Stimulated activated CD8-positive, alpha-beta memory T cell treated with anti-CD3 and anti-CD28 coated beads, Interleukin-7, amount 100 ng/mL, for 4 hours (primary cell): ENCODE measurements around the gene SBF2.

Experiments
- DNase-seq, 2 donors: peaks; one replicate each; pipeline ENCODE4 v3.0.0-alpha.2; 2020; ENCODE audit warnings: low read depth in 2 of 2

SBF2 gene

GRCh38 chr11:10293423-10294289, at the start of gene SBF2:
SBF2 (minus strand) TSS chr11:10294219; CDS start chr11:10294069, 150 bp downstream.
- peak in 1 of 2 donors; percentile 76 for DNase-seq

- DNase-seq, result no peak
These were observed 44.3 kb upstream of the SBF2 start for GRCh38 chr11:10338287-10338686.

GRCh38 chr11:10333490-10333889, 39.5 kb upstream of the SBF2 start:
- no peak for DNase-seq

GRCh38 chr11:10331548-10332289, 37.7 kb upstream of the SBF2 start:
- DNase-seq, result no peak

- no peak for DNase-seq
These were observed 35.9 kb upstream of the SBF2 start for GRCh38 chr11:10329935-10330334.

GRCh38 chr11:10329356-10329755, 35.3 kb upstream of the SBF2 start:
- DNase-seq, result no peak

GRCh38 chr11:10328314-10329098, 34.5 kb upstream of the SBF2 start:
- DNase-seq, result no peak

- no peak for DNase-seq
These were observed 33.2 kb upstream of the SBF2 start for GRCh38 chr11:10327254-10327653.

- no peak for DNase-seq
These were observed 32.3 kb upstream of the SBF2 start for GRCh38 chr11:10326012-10326964.

- no peak for DNase-seq
These were observed 31.4 kb upstream of the SBF2 start for GRCh38 chr11:10325277-10326011.

- DNase-seq, result no peak
These were observed 30.5 kb upstream of the SBF2 start for GRCh38 chr11:10324474-10324873.

GRCh38 chr11:10323793-10324170, 29.8 kb upstream of the SBF2 start:
- no peak for DNase-seq

- peak in 1 of 2 donors; percentile 15 for DNase-seq
These were observed 29.1 kb upstream of the SBF2 start for GRCh38 chr11:10322830-10323792.

- no peak for DNase-seq
These were observed 28.4 kb upstream of the SBF2 start for GRCh38 chr11:10322401-10322800.

- no peak for DNase-seq
These were observed 26.9 kb upstream of the SBF2 start for GRCh38 chr11:10320736-10321465.

GRCh38 chr11:10319702-10320558, 25.9 kb upstream of the SBF2 start:
- no peak for DNase-seq

GRCh38 chr11:10318527-10318802, 24.4 kb upstream of the SBF2 start:
- no peak for DNase-seq
